NCI-H1092 (cell line): Measurements from ENCODE around the gene FOXL1.
A peak's percentile ranks its signal among the peaks of the same experiment; 100 is the strongest.

ENCODE experiments used
- DNase-seq: peaks from one replicate; lab custom pipeline; 2025; lab: John Stamatoyannopoulos, UW

Gene FOXL1

DNA sequence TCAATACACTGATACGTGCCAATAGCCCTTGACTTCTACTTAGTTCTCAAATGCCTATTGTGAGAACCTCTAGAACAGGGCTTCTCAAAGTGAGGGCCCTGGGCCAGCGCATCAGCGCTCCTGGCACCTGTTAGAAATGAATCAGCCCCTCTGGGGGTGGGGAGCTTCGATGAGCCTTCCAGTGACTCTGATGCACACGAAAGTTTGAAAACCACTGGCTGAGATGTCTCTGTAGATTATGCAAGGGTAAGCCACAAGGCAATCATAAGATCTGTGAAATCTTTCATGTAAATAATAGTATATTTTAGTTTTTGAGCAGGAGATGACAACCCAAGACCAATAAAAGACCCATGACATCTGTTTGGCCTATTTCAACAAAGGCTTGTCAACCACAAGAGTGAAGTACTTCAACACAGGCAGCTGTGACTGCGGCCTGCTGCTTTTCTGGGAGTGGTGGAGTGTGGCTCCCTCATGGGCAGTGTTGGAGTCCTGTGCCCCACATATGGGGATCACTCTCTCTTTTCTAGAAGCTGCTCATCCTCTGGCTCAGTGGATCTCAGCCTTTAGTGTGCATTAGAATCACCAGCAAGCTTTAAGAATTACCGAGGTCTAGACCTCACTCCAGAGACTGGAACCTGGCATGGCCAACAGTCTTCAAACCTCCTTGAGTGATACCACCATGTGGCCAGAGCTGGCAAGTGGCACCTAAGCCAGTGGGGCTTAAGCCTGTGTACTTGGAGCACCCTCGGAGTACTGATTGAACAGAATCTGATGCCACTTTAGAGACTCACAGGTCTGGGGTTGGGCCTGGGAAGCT, 29.1 kb upstream of the FOXL1 start:
- DNase-seq, result no peak

DNA sequence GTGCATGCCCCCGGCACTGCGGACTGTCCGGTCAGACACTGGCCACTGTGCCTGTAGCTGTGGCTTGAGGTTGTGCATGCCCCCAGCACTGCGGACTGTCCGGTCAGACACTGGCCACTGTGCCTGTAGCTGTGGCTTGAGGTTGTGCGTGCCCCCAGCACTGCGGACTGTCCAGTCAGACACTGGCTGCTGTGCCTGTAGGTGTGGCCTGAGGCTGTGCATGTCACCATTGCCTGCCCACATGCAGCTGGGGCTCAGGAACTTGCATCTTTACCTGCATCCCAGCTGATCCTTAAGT, 28.5 kb upstream of the FOXL1 start:
- no peak for DNase-seq

DNA sequence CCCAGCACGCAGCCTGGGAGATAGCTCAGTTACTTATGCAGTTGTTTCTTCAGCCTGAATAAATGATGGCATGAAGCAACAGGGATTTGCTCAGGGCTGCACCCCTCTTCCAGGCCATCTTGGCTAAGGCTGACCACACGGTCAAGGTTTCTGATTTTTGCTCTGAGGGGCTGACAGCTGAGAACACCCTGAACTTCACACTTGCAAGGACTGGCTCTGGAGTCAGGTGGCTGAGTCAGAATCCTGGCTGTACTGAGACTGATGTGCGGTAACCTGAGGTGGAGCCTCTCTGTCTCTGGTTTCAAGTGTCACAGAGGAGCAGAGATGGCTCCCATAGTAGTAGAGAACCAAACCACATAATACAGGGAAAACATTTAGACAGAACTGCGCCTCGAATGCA, 28.1 kb upstream of the FOXL1 start:
- no peak for DNase-seq

DNA sequence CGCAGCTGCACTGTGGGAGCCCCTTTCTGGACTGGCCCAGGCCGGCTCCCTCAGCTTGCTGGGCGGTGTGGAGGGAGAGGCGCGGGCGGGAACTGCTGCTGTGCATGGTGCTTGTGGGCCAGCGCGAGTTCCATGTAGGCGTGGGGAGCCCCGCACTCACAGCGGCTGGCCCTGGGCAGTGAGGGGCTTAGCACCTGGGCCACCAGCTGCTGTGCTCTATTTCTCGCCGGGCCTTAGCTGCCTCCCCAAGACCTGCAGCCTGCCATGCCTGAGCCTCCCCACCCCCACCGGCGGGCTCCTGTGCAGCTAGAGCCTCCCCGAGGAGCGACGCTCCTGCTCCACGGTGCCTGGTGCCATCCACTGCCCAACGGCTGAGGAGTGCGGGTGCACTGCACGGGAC, 25.0 kb upstream of the FOXL1 start:
- no peak for DNase-seq

DNA sequence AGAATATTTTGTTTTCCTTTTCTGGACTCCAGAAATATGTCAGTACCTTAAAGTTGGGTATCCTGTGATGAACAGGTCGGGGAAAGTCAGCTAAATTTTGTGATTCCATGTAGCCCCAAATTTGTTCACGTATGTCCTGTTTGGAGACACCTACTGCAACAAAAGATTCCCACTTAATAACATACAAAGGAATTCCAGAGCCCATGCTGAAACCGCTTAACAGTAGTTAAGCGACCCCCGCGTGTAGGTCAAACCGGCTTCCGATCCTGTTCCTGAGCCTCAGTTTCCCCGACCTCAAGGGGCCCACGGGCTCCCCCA, 23.8 kb upstream of the FOXL1 start:
- no peak for DNase-seq

DNA sequence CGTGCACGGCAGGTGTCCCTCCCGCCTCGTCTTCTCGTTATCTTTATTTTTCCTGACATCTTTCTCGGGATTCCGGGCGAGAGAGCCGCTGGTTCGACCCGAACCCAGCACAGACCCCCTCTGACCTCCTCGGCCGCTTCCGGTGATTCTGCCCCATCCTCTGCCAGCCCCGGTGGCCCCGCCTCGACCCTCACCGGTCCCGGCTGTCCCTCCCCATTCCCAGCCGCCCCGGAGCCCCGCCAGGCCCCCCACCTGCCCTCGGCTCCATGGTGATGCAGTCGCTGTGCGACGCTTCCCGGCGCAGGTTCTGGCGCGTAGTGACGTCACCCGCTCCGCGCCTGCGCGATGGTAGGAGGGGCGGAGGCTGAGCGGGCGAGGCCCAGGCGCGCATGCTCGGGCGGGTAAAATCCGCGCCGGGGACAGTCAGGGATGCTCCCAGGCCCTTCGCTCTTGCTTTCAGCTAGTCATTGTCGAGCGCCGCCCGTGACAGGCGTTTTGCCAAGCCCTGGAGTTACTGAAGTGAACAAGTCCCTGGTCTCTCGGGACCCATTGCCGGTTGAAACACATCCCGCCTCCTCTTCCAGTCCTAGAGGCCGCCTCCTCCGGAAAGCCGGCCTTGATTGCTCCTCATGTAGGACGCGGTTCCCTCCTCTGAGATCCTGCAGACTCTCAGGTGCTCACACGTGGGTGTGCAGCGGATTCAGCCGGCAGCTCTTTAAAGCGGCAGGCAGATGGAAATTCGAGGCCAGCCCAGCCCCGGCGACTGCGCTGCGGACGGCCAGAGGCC, 23.2 kb upstream of the FOXL1 start, which contains the start of gene MTHFSD:
Gene MTHFSD (minus strand): TSS at position 319 of the 787 bp plus-strand sequence. CDS start 51 bp downstream, at position 268.
- DNase-seq, result peak; percentile 86

DNA sequence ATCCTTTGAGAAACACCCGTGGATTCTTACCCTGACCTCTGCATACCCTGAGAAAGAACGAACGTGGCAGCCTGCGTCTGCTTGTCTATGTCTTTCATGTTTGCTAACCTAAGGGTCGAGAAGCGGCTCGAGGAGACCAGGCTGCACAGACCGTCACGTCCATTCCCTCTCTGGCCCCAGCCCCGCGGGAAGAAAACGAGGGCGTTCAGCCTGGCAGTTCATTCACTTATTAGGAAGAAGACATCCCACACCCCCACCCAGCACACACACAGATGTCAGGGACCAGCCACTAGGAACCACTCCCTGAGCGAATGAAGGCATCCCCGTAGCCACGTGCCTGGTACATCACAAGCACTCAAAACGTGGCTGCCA, 22.7 kb upstream of the FOXL1 start:
- DNase-seq, result no peak

DNA sequence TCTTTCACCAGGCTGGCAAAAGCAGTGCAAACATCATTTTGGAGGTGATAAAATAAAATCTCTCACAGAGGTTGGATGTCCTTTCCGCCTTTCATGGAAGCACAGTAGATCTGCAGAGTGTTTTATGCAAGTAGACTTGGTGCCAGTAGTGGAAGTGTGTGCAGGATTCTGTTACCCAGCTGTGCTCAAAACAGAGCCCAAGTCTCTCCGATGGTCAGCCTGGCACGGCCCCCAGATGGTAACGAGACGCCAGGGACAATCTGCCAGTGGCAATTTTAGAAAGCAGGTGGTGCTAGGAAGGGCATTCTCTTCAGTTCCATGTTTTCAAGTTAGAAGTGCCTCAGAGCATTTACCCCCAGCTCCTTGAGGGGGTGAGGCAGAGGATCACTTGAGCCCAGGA, 21.8 kb upstream of the FOXL1 start:
- DNase-seq, result peak; percentile 19

DNA sequence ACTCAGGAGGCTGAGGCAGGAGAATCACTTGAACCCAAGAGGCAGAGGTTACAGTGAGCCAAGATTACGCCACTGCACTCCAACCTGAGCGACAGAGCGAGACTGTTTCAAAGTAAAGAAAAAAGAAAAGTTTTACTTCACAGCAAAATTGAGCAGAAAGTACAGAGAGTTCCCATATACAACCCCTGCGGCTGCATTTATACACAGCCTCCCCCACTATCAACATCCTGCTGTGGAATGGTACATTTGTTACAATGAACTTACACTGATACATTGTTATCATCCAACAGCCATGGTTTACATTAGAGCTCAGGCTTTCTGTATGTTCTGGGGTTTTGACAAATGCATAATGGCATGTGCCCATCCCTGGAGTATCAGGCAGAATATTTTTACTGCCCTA, 20.8 kb upstream of the FOXL1 start:
- DNase-seq, result no peak

DNA sequence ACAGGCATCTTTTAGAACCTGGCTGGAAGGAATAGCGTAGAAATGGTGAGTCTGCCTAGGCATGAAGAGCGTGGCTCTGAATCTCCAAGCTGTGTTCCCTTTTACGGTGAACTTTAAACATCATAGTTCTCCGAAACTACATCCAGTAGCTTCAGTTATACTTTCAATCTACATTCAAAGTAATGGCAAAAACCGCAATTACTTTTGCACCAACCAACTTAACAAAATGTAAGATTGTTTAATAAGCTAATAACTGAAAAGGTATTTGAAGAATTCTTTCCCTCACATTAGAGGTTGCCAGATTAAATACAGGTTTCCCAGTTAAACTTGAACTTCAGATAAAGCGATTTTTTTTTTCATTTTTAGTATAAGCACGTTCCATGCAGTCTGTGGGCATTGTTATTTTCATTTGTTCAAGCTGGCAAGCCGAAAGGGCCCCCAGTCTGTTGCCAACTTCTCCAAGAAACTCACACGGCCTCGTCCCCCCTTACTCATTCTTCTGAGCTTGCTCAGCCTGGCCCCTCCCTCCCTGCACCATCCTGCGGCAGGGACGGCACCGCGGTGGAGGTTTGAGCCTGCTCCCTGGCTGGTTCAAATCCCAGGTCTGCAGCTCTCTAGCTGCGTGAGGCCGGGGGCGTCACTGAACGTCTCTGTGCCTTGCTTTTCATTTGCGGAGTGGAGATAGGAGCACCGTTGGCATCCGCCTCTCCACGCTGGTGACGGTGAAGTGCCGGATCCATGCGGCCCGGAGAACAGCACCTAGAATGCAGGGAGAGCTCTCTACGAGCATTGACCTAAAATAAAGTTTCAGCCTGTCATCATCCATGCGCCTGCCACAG, 19.8 kb upstream of the FOXL1 start:
- DNase-seq, result no peak

DNA sequence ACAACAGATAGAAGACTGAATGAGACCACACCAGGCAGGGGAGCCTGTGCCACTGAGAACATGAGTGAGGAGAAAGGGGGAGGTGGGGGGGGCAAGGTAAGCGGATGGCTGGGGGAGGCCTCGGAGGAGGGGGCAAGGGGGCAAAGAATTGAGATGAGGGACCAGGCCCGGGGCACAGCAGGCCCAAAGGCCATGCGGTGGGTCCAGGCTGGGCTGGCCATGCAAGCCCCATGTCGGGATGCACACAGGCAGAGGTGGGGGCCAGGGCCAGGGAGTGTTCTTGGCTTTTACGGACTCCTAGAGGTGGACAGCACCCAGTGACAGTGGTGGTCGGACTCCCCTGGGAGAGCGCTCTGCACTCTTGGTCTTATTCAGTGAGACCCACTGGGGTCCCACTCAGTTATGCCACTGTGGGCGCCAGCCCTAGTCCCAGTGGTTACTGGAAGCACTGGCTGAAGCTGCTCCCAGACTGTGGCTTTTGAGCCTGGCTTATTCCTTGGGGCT, 18.5 kb upstream of the FOXL1 start:
- DNase-seq, result no peak

DNA sequence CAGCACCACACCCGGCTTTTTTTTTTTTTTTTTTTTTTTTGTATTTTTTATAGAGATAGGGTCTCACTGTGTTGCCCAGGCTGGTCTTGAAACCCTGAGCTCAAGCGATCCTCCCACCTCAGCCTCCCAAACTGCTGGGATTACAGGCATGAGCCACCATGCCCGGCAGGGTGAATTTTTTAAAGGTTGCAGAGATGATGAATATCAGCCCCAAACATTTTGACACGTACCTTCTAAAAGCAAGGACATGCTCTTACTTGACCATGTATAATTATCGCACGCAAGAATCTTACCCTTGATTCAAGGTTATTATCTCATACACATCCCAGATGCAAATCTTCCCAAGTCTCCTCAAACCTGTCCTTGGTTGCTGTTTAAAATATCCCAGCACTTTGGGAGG, 16.0 kb upstream of the FOXL1 start:
- no peak for DNase-seq

DNA sequence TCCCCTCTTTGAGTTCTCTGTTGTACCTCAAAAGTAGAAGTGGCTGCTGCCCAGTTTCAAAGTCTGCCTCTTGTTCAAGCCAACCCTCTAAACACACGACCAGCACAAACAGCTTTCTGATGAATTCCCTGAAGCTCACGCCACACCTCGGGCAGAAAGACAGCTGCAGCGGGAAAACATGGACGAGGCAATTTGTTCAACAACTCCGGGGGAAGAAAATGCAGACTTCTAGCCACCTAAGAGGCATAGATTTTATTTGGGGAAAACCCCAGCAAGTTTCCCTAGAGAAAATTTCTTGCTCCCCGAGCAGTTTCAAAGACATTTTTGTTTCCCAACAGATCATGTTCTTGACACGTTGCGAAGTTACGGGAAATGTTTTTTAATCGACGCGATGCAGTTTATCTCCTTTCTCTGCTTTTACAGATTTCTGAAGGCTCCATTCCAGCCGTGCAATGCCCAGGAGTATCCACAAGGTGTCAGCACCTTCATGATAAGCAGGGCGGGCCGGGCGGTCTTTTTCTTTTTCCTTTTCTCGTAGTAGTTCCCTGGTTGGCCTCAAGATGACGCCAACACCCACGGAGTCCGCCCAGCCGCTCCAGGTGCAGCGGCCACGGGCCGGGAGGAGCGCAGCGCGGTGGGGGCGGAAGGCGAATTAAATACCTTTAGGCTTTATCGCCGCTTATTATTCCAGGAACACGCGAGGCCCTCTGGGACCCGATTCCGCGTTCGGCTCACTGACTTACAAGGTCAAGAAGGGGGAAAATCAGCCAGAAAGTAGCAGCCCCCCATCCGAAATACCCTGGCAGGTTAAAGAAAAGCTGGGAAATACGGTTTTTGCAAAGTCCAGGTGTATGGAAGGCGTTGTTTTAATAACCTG, 14.6 kb upstream of the FOXL1 start:
- DNase-seq, result peak; percentile 84

DNA sequence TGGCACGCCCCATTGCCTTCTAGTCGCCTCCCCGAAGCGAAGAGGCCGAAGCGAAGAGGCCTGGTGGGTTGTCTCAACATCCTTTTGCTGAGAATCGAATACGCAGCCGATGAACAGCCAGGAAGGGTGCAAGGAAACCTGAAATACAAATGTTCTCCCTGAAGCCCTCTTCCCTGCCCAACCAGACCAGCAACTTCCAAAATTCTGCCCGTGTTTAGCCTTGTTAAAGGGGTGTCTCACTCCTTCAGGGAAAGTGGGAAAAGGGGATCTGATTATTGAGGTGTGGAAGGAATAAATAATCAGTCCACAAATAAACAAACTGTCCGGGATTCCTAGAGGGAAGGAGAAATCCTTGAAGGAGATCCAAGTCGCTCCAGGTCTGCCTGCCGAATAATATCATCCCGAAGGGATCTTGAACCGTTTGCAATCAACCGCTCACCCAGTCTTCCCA, 13.1 kb upstream of the FOXL1 start:
- DNase-seq, result no peak

DNA sequence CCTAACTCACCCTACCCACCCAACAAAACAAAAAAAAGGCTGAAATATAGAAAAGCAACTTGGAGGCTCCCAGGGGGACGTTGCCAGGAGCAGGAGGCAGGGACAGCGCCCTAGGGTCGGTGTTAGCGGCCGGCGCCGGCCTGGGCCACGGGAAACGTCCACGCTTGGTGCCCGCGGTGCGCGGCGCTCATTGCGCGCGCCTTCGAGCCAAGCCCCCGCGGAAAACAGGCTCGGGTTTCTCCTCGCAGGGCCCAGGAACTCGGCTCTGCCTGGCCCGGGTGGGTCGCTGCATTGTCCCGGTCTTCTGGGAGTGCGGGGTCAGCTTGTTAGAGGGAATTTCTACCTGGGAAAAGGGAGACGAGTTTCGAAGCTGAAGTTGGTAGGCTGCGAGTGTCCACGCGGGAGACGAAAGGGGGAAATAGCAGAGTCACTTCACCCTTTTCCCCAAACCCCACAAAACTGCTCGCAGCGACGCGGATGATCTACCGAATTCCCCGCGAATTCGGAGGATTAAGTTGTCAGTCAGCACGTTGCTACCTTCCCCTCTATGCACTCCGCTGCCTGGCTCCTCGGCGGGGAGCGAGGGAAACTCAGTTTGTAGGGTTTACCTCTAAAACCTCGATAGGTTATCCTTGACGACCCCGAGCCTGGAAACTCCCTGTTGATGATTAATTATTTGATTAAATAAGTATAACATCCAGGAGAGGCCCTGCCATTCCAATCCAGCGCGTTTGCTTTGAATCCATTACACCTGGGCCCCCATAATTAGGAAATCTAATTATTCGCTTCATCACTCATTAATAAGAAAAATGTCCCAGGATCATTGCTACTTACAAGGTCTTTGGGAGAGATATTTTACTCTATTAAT, 12.5 kb upstream of the FOXL1 start:
- no peak for DNase-seq

DNA sequence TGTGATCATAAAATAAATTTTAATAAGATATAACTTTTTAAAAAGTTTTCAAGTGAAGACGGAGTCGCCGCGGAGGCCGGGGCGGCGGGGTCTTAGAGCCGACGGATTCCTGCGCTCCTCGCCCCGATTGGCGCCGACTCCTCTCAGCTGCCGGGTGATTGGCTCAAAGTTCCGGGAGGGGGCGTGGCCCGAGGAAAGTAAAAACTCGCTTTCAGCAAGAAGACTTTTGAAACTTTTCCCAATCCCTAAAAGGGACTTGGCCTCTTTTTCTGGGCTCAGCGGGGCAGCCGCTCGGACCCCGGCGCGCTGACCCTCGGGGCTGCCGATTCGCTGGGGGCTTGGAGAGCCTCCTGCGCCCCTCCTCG, 11.8 kb upstream of the FOXL1 start, which contains the start of gene FOXC2:
Gene FOXC2 (plus strand): TSS at position 229 of the 365 bp plus-strand sequence. CDS start 507 bp downstream, outside the sequence.
- DNase-seq, result no peak

DNA sequence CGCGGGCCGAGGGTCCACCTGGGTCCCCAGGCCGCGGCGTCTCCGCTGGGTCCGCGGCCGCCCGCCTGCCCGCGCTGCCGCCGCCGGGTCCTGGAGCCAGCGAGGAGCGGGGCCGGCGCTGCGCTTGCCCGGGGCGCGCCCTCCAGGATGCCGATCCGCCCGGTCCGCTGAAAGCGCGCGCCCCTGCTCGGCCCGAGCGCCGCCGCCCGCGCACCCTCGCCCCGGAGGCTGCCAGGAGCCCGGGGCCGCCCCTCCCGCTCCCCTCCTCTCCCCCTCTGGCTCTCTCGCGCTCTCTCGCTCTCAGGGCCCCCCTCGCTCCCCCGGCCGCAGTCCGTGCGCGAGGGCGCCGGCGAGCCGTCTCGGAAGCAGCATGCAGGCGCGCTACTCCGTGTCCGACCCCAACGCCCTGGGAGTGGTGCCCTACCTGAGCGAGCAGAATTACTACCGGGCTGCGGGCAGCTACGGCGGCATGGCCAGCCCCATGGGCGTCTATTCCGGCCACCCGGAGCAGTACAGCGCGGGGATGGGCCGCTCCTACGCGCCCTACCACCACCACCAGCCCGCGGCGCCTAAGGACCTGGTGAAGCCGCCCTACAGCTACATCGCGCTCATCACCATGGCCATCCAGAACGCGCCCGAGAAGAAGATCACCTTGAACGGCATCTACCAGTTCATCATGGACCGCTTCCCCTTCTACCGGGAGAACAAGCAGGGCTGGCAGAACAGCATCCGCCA, 11.2 kb upstream of the FOXL1 start:
- DNase-seq, result no peak

DNA sequence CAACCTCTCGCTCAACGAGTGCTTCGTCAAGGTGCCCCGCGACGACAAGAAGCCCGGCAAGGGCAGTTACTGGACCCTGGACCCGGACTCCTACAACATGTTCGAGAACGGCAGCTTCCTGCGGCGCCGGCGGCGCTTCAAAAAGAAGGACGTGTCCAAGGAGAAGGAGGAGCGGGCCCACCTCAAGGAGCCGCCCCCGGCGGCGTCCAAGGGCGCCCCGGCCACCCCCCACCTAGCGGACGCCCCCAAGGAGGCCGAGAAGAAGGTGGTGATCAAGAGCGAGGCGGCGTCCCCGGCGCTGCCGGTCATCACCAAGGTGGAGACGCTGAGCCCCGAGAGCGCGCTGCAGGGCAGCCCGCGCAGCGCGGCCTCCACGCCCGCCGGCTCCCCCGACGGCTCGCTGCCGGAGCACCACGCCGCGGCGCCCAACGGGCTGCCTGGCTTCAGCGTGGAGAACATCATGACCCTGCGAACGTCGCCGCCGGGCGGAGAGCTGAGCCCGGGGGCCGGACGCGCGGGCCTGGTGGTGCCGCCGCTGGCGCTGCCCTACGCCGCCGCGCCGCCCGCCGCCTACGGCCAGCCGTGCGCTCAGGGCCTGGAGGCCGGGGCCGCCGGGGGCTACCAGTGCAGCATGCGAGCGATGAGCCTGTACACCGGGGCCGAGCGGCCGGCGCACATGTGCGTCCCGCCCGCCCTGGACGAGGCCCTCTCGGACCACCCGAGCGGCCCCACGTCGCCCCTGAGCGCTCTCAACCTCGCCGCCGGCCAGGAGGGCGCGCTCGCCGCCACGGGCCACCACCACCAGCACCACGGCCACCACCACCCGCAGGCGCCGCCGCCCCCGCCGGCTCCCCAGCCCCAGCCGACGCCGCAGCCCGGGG, 10.4 kb upstream of the FOXL1 start:
- no peak for DNase-seq
